T-helper 17 cell (primary cell): ENCODE measurements around the gene LRRC45. TPM values are rescaled to one million over a fixed set of nuclear protein-coding genes. Genes with fewer than 3 reads are reported as not detected.

ENCODE experiments used
- ATAC-seq: fragments of 150-1000 bp; cut with Tn5 transposase; 2 replicates; pipeline ENCODE4 v1.10.0; 2021; ENCODE audit warnings: mild to moderate bottlenecking, moderate library complexity
- DNase-seq, 3 donors: peaks; one replicate each; pipeline versions ENCODE4 v3.0.0 to v3.0.0-alpha.2; 2020 to 2021
- H3K9me3 ChIP-seq: one replicate; pipeline ENCODE4 v1.7.0; 2013; ENCODE audit warnings: low read length, mild to moderate bottlenecking; ENCODE audit not compliant: control insufficient read depth, poor library complexity, severe bottlenecking
- H3K27ac Mint-ChIP-seq: one replicate; pipeline ENCODE4 v1.8.0; 2022; ENCODE audit warnings: mild to moderate bottlenecking, moderate library complexity, mixed read lengths
- H3K27me3 Mint-ChIP-seq: one replicate; pipeline ENCODE4 v1.8.0; 2022; ENCODE audit warnings: mixed read lengths
- H3K36me3 Mint-ChIP-seq: one replicate; pipeline ENCODE4 v1.8.0; 2022; ENCODE audit warnings: low read depth, mixed read lengths
- H3K4me1 Mint-ChIP-seq: one replicate; pipeline ENCODE4 v1.8.0; 2022; ENCODE audit warnings: mild to moderate bottlenecking, mixed read lengths
- H3K4me3 Mint-ChIP-seq: one replicate; pipeline ENCODE4 v1.8.0; 2022; ENCODE audit warnings: mild to moderate bottlenecking, moderate library complexity, mixed read lengths
- total RNA-seq, 4 donors: library from RNA in 2 of 4; stranded (reverse) in 2 of 4; gene quantifications; one replicate each; pipeline ENCODE4 v1.2.3 and lab custom pipeline; 2022 to 2026

Gene LRRC45
- total RNA-seq, 2 donors from 2014 or later: 12.9 to 13.5 TPM

DNA sequence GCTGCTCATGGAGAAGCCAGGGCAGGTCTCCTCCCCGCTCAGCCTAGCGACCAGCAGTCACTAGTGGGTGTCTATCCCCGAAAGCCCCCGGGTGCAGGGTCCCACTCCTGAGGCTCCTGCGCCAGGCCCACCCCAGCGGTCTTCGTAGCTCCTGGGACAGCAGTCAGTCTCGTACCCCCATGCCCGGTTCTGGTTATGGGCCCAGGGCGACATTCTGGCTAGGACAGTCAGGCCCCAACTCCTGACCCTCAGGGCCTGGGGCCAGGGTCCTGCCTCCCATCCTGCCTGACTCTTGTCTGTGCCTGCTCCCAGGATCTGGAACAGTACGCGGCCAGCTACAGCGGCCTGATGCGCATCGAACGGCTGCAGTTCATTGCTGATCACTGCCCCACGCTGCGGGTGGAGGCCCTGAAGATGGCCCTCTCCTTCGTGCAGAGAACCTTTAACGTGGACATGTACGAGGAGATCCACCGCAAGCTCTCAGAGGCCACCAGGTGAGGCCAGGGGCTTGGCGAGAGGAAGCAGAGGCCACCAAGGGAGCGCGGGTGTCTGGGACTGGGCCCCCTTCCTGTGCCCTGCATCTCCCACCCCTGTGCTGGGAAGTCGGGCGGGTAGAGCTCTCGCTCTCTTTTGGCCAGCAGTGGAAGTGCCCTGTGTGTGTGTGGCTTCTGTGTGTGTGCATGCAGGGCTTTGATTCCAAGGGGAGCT, 30.6 kb downstream of the LRRC45 start:
- Mint-ChIP-seq H3K36me3 (no peaks in the 10 kb centered on the region), H3K27me3 (no peaks in the 10 kb centered on the region), H3K27ac (no peak overlapping the region), H3K4me3 (no peak overlapping the region), H3K4me1 (peaks cover 5% of the 10 kb centered on the region)
- no peaks in the 10 kb centered on the region for H3K9me3 ChIP-seq
- no peak for ATAC-seq
- peak in 1 of 3 donors; percentile 7 for DNase-seq

DNA sequence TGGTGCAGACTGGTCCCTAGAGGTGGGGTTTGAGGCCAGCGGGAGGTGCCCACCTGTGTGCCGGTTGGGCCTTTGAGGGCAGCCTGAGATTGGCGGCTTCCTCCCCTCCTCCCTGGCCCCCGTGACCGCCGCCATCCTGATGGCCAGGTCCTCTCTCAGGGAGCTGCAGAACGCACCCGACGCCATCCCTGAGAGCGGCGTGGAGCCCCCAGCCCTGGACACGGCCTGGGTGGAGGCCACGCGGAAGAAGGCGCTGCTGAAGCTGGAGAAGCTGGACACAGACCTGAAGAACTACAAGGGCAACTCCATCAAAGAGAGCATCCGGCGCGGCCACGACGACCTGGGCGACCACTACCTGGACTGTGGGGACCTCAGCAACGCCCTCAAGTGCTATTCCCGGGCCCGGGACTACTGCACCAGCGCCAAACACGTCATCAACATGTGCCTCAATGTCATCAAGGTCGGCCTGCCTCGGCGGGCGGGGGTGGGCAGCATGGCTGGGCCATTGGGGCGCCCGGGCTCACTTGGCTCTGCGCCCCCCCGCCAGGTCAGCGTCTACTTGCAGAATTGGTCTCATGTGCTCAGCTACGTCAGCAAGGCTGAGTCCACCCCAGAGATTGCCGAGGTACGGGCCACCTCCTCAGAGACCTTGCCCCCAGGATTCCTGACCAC, 31.4 kb downstream of the LRRC45 start:
- no peak for ATAC-seq
- no peaks in the 10 kb centered on the region for H3K36me3 Mint-ChIP-seq
- H3K9me3 ChIP-seq: no peaks in the 10 kb centered on the region
- H3K4me3 Mint-ChIP-seq: no peak overlapping the region
- H3K27ac Mint-ChIP-seq: no peak overlapping the region
- DNase-seq: peak in 1 of 3 donors; percentile 6
- peaks cover 5% of the 10 kb centered on the region for H3K4me1 Mint-ChIP-seq
- no peaks in the 10 kb centered on the region for H3K27me3 Mint-ChIP-seq

DNA sequence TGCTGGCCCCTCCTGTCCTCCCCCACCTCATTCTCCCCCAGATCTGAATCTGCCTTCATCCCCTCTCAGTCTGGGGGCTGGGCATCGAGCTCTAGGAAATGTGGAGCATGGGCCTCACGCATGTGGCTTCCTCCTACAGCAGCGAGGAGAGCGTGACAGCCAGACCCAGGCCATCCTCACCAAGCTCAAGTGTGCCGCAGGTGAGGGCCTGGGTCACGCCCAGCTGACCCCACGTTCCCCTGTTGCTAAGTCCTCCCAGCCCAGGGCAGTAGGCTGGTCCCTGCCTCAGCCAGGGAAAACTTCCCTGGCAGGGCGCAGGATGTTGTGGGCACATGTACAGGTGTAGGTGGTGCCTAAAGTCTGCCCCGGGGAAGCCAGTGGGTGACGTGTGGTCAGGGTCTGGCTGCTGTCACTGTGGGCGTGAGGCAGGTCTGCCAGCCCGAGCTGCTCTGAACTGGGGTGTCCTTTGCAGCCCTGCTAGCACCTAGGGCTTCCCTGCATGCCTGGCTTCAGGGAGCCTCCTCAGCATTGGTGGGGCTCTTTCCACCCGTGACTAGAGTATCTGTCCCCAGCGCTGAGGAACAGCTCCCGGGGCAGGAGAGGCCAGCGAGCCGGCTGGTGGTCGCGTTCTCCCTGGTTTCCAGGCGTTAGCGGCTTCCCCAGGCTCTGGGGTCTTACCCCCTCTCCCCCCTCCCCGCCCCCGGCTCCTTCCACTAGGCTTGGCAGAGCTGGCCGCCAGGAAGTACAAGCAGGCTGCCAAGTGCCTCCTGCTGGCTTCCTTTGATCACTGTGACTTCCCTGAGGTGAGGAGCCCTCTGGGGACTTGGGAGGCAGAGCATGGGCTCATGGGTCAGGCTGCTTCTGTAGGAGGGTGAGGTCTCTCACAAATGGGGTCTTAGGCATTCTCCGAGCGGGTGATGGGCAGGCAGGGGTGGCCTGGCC, 32.2 kb downstream of the LRRC45 start:
- Mint-ChIP-seq H3K27ac (no peak overlapping the region), H3K4me3 (peak overlapping the region; percentile 65), H3K27me3 (no peaks in the 10 kb centered on the region), H3K36me3 (peaks cover 2% of the 10 kb centered on the region), H3K4me1 (peaks cover 8% of the 10 kb centered on the region)
- DNase-seq: peak in 1 of 3 donors; percentile 8
- no peak for ATAC-seq
- no peaks in the 10 kb centered on the region for H3K9me3 ChIP-seq

DNA sequence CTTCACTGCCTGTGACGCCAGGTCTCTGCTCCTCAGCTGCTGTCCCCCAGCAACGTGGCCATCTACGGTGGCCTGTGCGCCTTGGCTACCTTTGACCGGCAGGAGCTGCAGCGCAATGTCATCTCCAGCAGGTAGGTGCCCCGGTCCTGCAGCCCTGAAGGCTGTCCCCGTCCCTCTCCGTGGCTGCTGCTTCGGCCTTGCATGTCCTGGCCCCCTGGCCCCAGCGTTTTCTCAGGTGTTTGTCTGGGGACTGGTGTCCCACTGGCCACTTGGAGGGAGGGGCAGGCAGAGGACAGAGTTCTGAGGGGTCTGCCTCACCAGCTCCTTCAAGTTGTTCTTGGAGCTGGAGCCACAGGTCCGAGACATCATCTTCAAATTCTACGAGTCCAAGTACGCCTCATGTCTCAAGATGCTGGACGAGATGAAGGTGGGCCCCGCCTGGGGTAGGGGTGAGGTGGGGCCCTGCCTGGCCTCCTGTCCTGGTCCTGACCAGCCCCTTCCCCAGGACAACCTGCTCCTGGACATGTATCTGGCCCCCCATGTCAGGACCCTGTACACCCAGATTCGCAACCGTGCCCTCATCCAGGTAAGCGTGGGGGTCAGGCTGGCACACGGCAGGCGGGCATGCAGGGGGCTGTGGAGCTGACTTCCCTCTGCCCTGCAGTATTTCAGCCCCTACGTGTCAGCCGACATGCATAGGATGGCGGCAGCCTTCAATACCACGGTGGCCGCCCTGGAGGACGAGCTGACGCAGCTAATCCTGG, 33.0 kb downstream of the LRRC45 start:
- DNase-seq (peak in 1 of 3 donors; percentile 5), ATAC-seq (no peak)
- H3K9me3 ChIP-seq: no peaks in the 10 kb centered on the region
- no peak overlapping the region for H3K27ac Mint-ChIP-seq
- H3K36me3 Mint-ChIP-seq: peaks cover 2% of the 10 kb centered on the region
- peaks cover 2% of the 10 kb centered on the region for H3K4me1 Mint-ChIP-seq
- H3K27me3 Mint-ChIP-seq: no peaks in the 10 kb centered on the region
- H3K4me3 Mint-ChIP-seq: no peak overlapping the region

DNA sequence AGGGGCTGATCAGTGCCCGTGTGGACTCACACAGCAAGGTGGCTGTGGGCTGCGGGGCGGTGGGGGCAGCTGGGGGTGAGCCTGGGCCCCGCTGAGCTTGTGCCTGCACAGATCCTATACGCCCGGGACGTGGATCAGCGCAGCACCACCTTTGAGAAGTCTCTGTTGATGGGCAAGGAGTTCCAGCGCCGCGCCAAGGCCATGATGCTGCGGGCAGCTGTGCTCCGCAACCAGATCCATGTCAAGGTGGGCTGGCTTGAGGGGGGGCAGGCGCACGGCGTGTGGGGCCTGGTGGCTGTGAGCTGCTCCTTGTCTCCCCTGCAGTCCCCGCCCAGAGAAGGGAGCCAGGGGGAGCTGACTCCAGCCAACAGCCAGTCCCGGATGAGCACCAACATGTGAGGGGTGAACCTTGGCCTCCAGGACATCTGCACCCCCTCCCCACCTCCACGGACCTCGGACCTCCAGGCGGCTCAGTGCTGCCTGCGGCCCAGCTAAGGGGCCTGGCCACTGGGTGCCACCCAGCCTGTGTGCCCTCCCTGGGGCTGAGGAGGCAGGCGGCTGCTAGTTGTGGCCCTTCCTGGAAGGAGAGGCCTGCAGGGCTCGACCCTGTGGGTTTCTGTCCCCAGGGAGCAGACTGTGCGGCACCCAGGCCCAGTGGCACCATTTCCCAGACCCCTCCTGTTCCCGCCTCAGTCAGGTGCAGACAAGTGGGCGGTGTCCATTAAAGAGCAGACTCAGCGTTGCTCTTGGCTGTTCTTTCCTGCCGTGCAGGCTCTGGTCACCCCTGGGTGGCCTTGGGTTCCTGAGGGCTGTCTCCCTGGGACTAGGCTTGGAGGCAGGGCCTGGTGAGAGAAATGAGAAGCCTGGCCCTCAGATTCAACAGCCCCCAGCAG, 33.9 kb downstream of the LRRC45 start:
- H3K4me1 Mint-ChIP-seq: peaks cover 2% of the 10 kb centered on the region
- H3K27me3 Mint-ChIP-seq: no peaks in the 10 kb centered on the region
- H3K27ac Mint-ChIP-seq: no peak overlapping the region
- ATAC-seq: no peak
- no peaks in the 10 kb centered on the region for H3K9me3 ChIP-seq
- no peak overlapping the region for H3K4me3 Mint-ChIP-seq
- peak in 1 of 3 donors; percentile 9 for DNase-seq
- peaks cover 2% of the 10 kb centered on the region for H3K36me3 Mint-ChIP-seq

DNA sequence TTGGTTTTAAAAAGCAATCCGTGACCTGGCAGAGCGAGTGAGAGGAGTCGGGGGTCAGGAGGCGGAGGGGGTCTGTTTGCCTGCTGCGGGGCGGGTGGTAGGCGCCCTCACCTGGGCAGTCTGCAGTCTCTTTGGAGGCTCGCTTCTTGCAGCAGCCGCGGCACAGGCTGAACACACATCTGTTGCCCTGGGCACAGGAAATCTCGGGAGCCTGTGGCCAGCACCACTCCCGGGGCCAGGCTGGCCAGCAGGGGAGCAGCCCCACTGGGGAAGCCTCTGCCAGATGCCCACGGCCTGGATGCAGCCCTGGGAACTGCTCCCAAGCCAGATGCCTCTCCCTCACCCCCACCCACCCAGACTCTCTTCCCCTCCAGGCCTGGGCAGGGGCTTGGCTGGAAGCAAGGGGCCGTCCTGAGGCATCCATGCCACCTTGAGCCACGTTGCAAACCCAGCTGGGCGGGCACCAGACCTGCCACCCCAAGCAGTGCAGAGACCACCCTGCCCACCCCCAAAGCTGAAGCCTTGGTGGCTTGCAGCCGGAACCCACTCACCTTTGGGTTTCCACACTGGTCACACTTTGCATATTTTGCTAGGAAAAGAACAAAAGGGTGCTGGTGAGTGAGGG, 35.2 kb downstream of the LRRC45 start:
- peaks cover 2% of the 10 kb centered on the region for H3K36me3 Mint-ChIP-seq
- H3K4me1 Mint-ChIP-seq: peaks cover 2% of the 10 kb centered on the region
- no peaks in the 10 kb centered on the region for H3K27me3 Mint-ChIP-seq
- DNase-seq: no peak
- H3K27ac Mint-ChIP-seq: no peak overlapping the region
- ATAC-seq: no peak
- H3K9me3 ChIP-seq: no peaks in the 10 kb centered on the region
- H3K4me3 Mint-ChIP-seq: no peak overlapping the region

DNA sequence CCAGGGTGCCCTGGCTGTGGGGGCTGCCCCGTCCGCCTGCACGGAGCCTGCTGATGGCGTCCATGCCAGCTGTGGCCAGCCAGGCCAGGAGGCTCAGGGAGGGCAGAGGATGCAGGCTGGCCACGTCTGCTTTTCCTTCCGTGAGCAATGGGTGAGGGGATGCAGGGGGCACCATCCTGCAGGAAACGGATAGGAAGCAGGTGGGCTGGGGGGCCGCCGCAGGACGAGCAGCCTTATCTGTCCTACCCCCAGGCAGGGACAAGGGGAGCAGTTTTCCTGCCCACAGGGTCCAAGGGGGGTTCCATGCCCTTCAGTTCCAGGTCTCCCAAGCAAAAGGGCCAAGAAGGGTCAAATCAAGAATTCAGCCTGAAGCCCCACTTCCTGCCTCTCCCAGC, 35.7 kb downstream of the LRRC45 start:
- H3K4me3 Mint-ChIP-seq: no peak overlapping the region
- H3K9me3 ChIP-seq: no peaks in the 10 kb centered on the region
- peaks cover 2% of the 10 kb centered on the region for H3K4me1 Mint-ChIP-seq
- H3K27ac Mint-ChIP-seq: no peak overlapping the region
- no peak for ATAC-seq
- H3K36me3 Mint-ChIP-seq: peaks cover 2% of the 10 kb centered on the region
- H3K27me3 Mint-ChIP-seq: no peaks in the 10 kb centered on the region
- DNase-seq: peak in 1 of 3 donors; percentile 4

DNA sequence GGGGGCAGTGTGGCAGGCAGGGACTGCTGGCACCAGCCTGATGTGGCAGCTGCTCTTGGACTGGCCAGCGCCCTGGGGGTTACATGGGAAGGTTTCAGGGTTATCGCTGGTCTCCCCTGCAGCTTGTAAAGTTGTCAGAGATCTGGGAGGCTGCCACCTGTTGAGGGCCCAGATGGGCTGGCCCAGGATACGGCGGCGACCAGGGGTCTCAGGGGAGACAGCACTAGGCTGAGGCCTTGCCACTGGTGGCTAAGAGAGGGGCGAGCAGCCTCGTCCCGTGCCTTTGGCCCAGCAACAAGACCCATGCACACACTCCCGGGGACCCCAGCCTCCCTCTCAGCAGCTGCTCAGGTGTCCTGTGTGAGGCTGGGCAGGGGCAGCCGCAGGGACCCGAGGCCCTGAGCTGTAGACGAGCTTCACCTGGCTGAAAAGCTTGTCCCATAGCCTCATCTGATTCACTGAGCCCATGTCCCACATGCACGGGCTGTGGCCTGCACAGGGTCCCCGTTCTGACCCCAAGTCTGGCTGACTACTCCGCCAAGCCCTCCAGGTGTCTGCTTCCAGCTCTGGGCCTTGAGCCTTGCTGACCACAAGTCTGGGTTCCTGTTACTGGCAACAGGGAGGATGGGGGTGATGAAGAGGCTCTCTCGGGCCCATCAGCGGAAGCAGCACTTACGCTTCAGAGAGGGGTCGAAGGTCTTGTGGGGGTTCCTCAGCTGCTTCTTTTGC, 36.3 kb downstream of the LRRC45 start:
- H3K36me3 Mint-ChIP-seq: peaks cover 2% of the 10 kb centered on the region
- H3K9me3 ChIP-seq: no peaks in the 10 kb centered on the region
- H3K4me3 Mint-ChIP-seq: no peak overlapping the region
- no peak for ATAC-seq
- peak in 1 of 3 donors; percentile 7 for DNase-seq
- no peaks in the 10 kb centered on the region for H3K27me3 Mint-ChIP-seq
- H3K4me1 Mint-ChIP-seq: peaks cover 2% of the 10 kb centered on the region
- H3K27ac Mint-ChIP-seq: no peak overlapping the region

DNA sequence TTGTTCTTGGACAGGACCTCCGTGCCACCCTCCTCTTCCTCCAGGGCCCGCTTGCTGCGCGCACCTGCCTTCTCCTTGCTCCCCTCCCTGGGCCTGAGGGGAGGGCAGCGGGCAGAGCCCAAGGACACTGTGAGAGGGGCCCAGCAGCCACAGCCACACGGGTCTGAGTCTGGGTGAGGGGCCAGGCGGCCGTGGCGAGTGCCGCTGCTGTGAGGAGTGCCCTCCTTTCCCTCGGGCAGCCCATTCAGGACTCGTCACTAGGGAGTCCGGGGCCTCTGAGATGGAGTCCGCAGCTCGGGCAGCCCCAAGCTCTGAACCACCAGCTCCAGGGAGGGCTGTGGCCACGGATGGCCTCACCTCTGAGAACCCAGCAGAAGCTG, 36.9 kb downstream of the LRRC45 start:
- Mint-ChIP-seq H3K4me3 (no peak overlapping the region), H3K27me3 (no peaks in the 10 kb centered on the region), H3K27ac (no peak overlapping the region), H3K36me3 (peaks cover 2% of the 10 kb centered on the region), H3K4me1 (peaks cover 2% of the 10 kb centered on the region)
- DNase-seq: peak in 1 of 3 donors; percentile 8
- H3K9me3 ChIP-seq: no peaks in the 10 kb centered on the region
- no peak for ATAC-seq

DNA sequence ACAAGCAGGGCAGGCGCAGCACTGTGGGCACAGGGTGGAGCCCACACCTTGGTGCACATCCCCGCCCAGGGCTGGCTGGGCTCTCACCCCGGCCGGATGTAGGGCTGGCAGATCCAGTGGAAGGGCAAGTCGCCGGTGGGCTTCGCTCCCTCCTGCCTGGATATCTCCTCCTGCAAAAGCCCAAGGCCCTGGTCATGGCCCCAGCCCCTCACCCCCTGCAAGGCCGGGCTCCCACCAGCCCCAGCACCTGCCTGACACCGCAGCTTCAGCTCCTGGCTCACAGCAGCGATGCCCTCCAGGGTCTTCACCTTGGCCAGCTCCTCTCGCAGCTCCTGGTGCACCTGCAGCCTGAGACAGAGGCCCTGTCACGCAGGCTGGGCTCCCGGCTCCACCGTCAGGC, 37.5 kb downstream of the LRRC45 start:
- ATAC-seq: no peak
- no peak overlapping the region for H3K4me3 Mint-ChIP-seq
- no peaks in the 10 kb centered on the region for H3K27me3 Mint-ChIP-seq
- peaks cover 2% of the 10 kb centered on the region for H3K36me3 Mint-ChIP-seq
- H3K9me3 ChIP-seq: no peaks in the 10 kb centered on the region
- peaks cover 2% of the 10 kb centered on the region for H3K4me1 Mint-ChIP-seq
- peak in 1 of 3 donors; percentile 7 for DNase-seq
- H3K27ac Mint-ChIP-seq: no peak overlapping the region
